Esophagus muscularis mucosa (tissue), 4 donors: ENCODE data around the gene MYO9B.

Source experiments
- CTCF ChIP-seq, 3 experiments: fragments of 200-600 bp in 2 of 3; fragments of 450-650 bp in 1 of 3; sonication (generic) in 2 of 3; IDR thresholded peaks; one replicate each; pipeline ENCODE4 v1.5.1; 2017 to 2019; ENCODE audit warnings: antibody characterized with exemption in 3 of 3, mild to moderate bottlenecking in 2 of 3, moderate library complexity in 1 of 3
- EP300 ChIP-seq: sonication (generic); formaldehyde crosslinking; IDR thresholded peaks from one replicate; pipeline ENCODE4 v1.6.1; 2017; ENCODE audit warnings: antibody characterized with exemption
- POLR2A ChIP-seq: fragments of 450-650 bp; IDR thresholded peaks from one replicate; pipeline ENCODE4 v1.6.1; 2017; ENCODE audit warnings: antibody characterized with exemption, moderate library complexity, mild to moderate bottlenecking, low read depth
- POLR2AphosphoS5 ChIP-seq, 2 donors: sonication (generic); formaldehyde crosslinking; IDR thresholded peaks; one replicate each; pipeline ENCODE4 v1.6.1; 2017; ENCODE audit warnings: antibody characterized with exemption in 2 of 2

- TF ChIP-seq CTCF (IDR thresholded peaks at IDR 0.05), result no peak
- TF ChIP-seq POLR2AphosphoS5 (IDR thresholded peaks at IDR 0.05), result no peak
- TF ChIP-seq EP300, result no peak
- no peak for TF ChIP-seq POLR2A
These were observed 15.0 kb downstream of the MYO9B start for GRCh38 chr19:17090583-17090982.
